ENCODE measurements around the gene CD99L2. TPM values are rescaled to one million over a fixed set of nuclear protein-coding genes. Genes with fewer than 3 reads are reported as not detected.

CD99L2 gene
- total RNA-seq, 1 experiment from 2014 or later = 7.3 TPM

GRCh38 chrX:150889131-150889530, 9.3 kb downstream of the CD99L2 start:
- Histone ChIP-seq H4K8ac (replicated peaks; ENCODE audit: insufficient read length, low read depth, low read length) (no peak overlapping the region), H2BK5ac (ENCODE audit: insufficient read length, low read length) (no peak overlapping the region)
- no peak for DNase-seq

More at GRCh38 chrX:150889131-150889530, 9.3 kb downstream of the CD99L2 start:
- Histone ChIP-seq H3T11ph (ENCODE audit: low read length) (no peak overlapping the region), H2BK12ac (ENCODE audit: insufficient read length, low read depth, low read length) (no peak overlapping the region), H3K79me2 (ENCODE audit: insufficient read depth, low read length) (peaks cover 6% of the 10 kb centered on the region; the same call in 1 of the 2 replicates), H2AFZ (ENCODE audit: low read length) (no peak overlapping the region), H3K27me3 (ENCODE audit: insufficient read depth, low read length) (no peaks in the 10 kb centered on the region), H2BK20ac (ENCODE audit: low read depth, low read length, poor library complexity, severe bottlenecking) (no peak overlapping the region), H3K23ac (ENCODE audit: insufficient read length, low read depth, low read length) (no peak overlapping the region), H3K56ac (ENCODE audit: insufficient read length, low read depth, low read length) (no peak overlapping the region), H2BK15ac (ENCODE audit: low read depth, low read length) (no peak overlapping the region), H3K14ac (ENCODE audit: insufficient read depth, low read length) (no peak overlapping the region), H4K91ac (ENCODE audit: insufficient read length, low read depth, low read length) (no peak overlapping the region), H3K4me1 (ENCODE audit: insufficient read depth, low read length) (no peaks in the 10 kb centered on the region), H3K23me2 (ENCODE audit: insufficient read length, low read depth, low read length, poor library complexity, severe bottlenecking) (no peaks in the 10 kb centered on the region), H3K9me3 (ENCODE audit: control insufficient read depth, low read depth, low read length) (no peaks in the 10 kb centered on the region), H4K20me1 (ENCODE audit: control insufficient read depth, insufficient read depth, insufficient read length) (no peaks in the 10 kb centered on the region), H2BK120ac (ENCODE audit: low read depth, low read length, poor library complexity, severe bottlenecking) (no peak overlapping the region), H3K27ac (ENCODE audit: insufficient read length, low read depth, low read length) (no peak overlapping the region), H3K4me2 (ENCODE audit: insufficient read depth, insufficient read length, low read length) (no peak overlapping the region), H3K79me1 (ENCODE audit: insufficient read depth, low read depth, low read length, poor library complexity, severe bottlenecking) (peaks cover 7% of the 10 kb centered on the region), H3K18ac (ENCODE audit: insufficient read length, low read depth, low read length) (no peak overlapping the region), H2AK5ac (ENCODE audit: insufficient read length, low read length) (no peak overlapping the region), H3K9ac (ENCODE audit: extremely low read depth, insufficient read length, low read length) (no peak overlapping the region), H4K5ac (ENCODE audit: insufficient read length, low read depth, low read length) (no peak overlapping the region), H3K4ac (ENCODE audit: low read depth, low read length) (no peak overlapping the region)
- H3K4me1 Mint-ChIP-seq = peaks cover 3 to 8% of the 10 kb centered on the region in 2 experiments; a peak in 3 of 4 replicates
- H3K27ac Mint-ChIP-seq = no peak overlapping the region; a peak in 1 of 7 replicates
- no peak overlapping the region for H3K4me3 Mint-ChIP-seq
- H3K27me3 Mint-ChIP-seq (ENCODE audit: low read depth) = no peaks in the 10 kb centered on the region
- no CpG with 5 or more reads among the region's 3 CpGs for WGBS (ENCODE audit: extremely low coverage, insufficient read length, low lambda C conversion rate)
- peaks cover 42 to 52% of the 10 kb centered on the region in 2 experiments for H3K9me3 Mint-ChIP-seq
- H3K36me3 Mint-ChIP-seq (ENCODE audit: insufficient read depth in 1 of 3, low read depth in 3 of 3) = peaks cover 0 to 5% (median 3%) of the 10 kb centered on the region in 3 experiments; a peak in 4 of 7 replicates
- no peak for TF ChIP-seq CTCF (conservative IDR thresholded peaks at IDR 0.05)
